ENCODE data around the gene TBC1D22A.

The TBC1D22A gene

GRCh38 chr22:46754110-46754799 is 8.2 kb upstream of the TBC1D22A start:
- no peak for DNase-seq

GRCh38 chr22:46754826-46755225 is 7.6 kb upstream of the TBC1D22A start:
- DNase-seq = no peak

GRCh38 chr22:46755525-46755924 is 6.9 kb upstream of the TBC1D22A start:
- DNase-seq = no peak

GRCh38 chr22:46756097-46756496 is 6.4 kb upstream of the TBC1D22A start:
- no peak for DNase-seq

- DNase-seq = no peak
Observed at GRCh38 chr22:46757104-46757503, 5.3 kb upstream of the TBC1D22A start.

GRCh38 chr22:46758121-46758520 is 4.3 kb upstream of the TBC1D22A start:
- no peak for DNase-seq

- DNase-seq = peak; percentile 18
Observed at GRCh38 chr22:46758867-46759290, 3.6 kb upstream of the TBC1D22A start.

GRCh38 chr22:46761017-46761416 is 1.4 kb upstream of the TBC1D22A start:
- DNase-seq = no peak

GRCh38 chr22:46761539-46762237 is 762 bp upstream of the TBC1D22A start:
- no peak for DNase-seq

GRCh38 chr22:46763051-46763705 is 728 bp downstream of the TBC1D22A start:
- no peak for DNase-seq

GRCh38 chr22:46764140-46764680 is 1.8 kb downstream of the TBC1D22A start:
- no peak for DNase-seq

- DNase-seq = no peak
Observed at GRCh38 chr22:46764779-46765485, 2.5 kb downstream of the TBC1D22A start.

- no peak for DNase-seq
Observed at GRCh38 chr22:46766611-46767010, 4.2 kb downstream of the TBC1D22A start.

GRCh38 chr22:46767249-46767985 is 5.0 kb downstream of the TBC1D22A start:
- DNase-seq = no peak

GRCh38 chr22:46769191-46769675 is 6.8 kb downstream of the TBC1D22A start:
- peak; percentile 63 for DNase-seq

- DNase-seq = no peak
Observed at GRCh38 chr22:46769706-46770105, 7.3 kb downstream of the TBC1D22A start.

GRCh38 chr22:46770151-46770641 is 7.7 kb downstream of the TBC1D22A start:
- DNase-seq = no peak

- no peak for DNase-seq
Observed at GRCh38 chr22:46770726-46771125, 8.3 kb downstream of the TBC1D22A start.

GRCh38 chr22:46773076-46773475 is 10.6 kb downstream of the TBC1D22A start:
- no peak for DNase-seq

- DNase-seq = no peak
Observed at GRCh38 chr22:46774253-46774979, 12.0 kb downstream of the TBC1D22A start.

All from DMS79 (cell line).